GM21381 (cell line): ENCODE data around the gene ADCY4.
"Not testable (repeated sequence)": the region's sequence is repeated elsewhere in the genome, so short reads cannot be mapped to it uniquely, and the experiment has no call there.

Experiments used
- ATAC-seq: cut with Tn5 transposase; IDR thresholded peaks from one replicate; pipeline ENCODE4 v1.9.1; 2021; ENCODE audit warnings: mild to moderate bottlenecking, moderate library complexity; ENCODE audit not compliant: unreplicated experiment

ADCY4 gene

DNA sequence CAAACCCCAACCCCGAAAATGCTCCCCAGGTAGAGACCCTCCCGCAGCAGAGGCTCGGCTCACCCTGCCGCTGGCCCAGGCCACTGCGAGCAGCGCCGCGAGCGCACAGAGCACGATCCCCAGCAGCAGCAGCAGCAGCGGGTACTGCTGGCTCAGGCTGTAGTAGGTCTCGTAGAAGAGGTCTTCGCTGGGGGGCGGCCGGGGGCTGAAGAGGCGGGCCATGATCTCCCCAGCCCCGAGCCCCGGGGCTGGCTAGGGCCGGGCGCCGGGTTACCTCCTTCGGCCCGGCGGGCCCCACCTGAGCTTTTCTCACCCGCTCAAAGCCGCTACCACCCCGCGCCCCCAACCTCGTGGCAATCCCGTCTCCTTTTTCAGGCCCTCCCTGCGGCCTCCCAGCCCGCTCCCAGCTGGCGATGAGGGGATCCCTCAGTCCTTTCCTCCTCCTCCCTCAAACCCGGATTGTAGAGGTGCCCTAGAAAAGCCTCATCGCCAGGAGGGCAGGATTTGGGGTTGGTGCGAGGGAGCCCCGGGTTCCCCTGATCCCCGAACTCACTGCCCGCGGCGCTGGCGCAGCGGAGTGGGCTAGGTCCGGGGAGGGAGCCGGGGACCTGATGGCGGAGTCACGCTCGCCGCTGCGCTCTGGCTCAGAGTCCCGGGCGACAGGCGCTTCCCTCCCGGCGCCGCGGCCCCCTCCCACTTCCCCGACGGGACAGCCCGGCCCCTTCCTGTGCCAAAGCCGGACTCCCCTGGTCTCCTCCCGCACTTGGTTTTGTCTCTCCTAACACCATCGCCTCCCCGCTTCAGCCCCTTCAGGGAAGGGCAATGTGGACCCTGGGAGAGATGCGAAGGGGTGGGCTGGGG is at the start of gene ADCY4:
TSS of gene ADCY4 (minus strand) at position 641 of the 861 bp plus-strand sequence. CDS start at position 222, 419 bp downstream.
- ATAC-seq, result no peak

GRCh38 chr14:24384169-24384568 is 49.3 kb upstream of the ADCY4 start:
- no peak for ATAC-seq

GRCh38 chr14:24382064-24382371 is 47.1 kb upstream of the ADCY4 start:
- ATAC-seq, result no peak

- ATAC-seq, result no peak
Observed at GRCh38 chr14:24381363-24382063, 46.6 kb upstream of the ADCY4 start.

DNA sequence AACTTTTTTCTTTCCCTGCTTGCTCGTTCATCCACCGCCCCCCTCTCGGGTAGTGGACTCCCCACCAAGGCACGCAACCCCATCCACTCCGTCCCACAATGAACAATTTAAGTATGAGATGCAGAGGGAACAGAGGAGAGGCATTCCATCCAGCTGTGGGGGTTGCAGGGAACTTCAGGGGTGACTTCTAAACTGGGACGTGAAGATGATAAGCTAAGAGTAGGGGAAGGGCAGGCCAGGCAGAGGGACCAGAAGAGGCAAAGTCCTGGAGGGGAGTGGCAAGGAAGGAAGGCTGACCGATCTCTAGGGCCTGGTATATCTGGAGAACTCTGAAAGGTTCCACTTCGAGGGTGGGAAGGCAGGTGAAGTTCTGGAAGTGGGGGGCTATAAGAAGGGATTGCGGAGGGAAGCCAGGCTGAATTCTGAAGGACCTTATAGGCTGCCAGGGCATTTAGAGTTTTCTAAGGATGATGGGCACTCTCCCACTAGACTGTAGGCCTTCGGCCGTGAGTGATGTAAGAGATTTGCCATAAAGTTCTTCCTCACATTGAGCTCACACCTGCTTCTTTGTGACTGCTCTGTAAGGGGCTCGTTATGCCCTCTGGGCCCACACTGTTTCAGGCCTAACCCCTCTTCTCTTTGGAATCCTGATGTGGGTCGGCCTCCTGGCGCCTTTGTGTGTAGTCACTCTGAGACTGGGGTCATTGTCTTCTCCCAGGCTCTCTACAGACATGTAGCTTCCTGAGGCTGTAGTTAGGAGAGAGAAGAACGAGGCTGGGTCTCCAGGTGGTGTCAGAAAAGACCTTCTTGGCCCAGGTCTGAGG is 45.2 kb upstream of the ADCY4 start:
- ATAC-seq, result no peak

DNA sequence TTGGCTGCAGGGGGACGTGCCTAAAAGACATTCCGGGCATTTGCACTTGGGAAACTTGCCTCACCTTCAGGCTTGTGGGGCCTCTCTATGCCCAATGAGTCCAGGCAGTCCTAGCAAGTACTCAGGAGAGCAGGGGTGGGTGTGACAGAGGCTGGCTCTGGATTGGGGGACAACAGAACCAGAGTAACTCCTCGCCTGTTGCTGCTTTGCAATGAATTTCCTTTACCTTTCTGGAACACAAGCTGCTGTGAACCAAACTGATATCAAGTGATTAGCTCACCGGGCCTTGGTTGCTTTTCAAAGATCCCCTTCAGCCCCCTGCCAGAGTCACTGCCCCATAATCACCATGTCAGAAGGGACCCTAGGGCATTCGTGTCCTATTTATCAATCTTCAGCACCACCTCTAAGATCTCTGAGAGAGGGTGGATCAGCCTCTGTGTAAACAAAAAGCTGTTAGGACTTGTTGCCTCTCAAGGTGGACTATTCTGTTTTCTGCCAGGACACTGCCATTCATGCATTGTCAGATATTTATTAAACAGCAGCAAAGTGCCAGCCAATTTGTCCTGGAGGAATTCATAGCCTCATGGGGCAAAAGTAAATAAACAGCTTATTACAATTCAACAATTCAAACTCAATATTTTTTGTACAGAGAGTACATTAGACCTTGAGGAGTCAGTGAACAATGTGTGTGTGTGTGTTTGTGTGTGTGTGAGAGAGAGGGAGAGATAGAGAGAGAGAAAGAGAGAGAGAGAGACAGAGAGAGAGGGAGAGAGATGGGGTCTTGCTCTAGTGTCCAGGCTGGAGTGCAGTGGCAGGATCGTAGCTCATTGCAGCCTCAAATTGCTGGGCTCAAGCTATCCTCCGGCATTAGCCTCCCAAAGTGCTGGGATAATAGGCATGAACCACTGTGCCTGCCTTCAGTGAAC is 44.4 kb upstream of the ADCY4 start:
- no peak for ATAC-seq

DNA sequence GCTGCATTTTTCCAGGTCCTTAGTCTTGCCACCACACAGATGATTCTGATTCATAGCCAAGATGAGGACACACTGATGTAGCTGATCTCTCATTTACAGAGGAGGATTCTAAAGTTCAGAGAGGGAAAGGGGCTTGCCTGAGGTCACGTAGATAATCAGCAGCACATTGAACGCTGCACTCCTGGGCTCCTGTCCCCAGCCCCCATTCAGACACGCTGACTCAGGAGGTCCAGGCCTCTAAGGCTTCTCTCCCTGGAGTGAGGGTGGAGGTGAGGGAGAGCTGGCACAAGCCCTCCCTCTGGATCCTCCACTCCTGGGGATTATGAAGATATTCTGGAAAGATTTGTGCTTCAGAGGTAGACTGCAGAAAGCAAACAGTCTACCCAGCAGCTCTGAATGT is 43.5 kb upstream of the ADCY4 start:
- ATAC-seq, result no peak

DNA sequence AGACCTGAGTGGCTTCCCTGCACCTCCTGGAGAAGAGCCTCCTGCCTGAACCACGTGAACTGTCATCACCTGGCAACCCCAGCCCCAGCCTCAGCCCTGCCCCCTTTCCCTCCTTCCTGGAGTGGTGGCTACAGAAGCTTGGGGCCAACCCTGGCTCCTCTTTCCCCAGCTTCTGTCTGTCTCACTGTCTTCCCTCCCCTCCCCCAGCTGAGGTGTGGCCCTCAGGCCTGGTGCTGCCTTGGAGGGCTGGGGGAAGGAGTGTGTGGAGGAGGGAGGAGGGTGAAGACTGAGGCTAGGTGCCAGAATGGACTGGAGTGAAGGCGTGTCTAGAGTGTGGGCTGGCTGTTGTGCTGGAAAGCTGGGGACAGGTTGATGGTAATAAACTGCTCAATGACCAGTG is 42.8 kb upstream of the ADCY4 start:
- ATAC-seq, result no peak

- ATAC-seq, result no peak
Observed at GRCh38 chr14:24377126-24377525, 42.3 kb upstream of the ADCY4 start.

- no peak for ATAC-seq
Observed at GRCh38 chr14:24376448-24377070, 41.7 kb upstream of the ADCY4 start.

- no peak for ATAC-seq
Observed at GRCh38 chr14:24372701-24373416, 38.0 kb upstream of the ADCY4 start.

DNA sequence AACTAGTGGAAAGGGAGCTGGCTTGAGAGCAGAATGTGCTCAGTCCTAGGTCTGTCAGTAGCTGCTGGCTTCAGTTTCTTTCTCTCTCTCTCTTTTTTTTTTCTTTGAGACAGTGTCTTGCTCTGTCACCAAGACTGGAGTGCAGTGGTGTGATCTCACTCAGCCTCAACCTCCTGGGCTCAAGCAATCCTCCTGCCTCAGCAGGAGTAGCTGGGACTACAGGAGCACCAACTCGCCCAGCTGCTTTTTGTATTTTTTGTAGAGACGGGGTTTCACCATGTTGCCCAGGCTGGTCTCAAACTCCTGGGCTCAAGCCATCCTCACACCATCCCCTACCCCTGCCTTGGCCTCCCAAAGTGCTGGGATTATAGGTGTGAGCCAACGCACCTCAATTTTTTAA is 36.7 kb upstream of the ADCY4 start:
- ATAC-seq, result not testable (repeated sequence)

- ATAC-seq, result no peak
Observed at GRCh38 chr14:24370748-24371147, 35.9 kb upstream of the ADCY4 start.

DNA sequence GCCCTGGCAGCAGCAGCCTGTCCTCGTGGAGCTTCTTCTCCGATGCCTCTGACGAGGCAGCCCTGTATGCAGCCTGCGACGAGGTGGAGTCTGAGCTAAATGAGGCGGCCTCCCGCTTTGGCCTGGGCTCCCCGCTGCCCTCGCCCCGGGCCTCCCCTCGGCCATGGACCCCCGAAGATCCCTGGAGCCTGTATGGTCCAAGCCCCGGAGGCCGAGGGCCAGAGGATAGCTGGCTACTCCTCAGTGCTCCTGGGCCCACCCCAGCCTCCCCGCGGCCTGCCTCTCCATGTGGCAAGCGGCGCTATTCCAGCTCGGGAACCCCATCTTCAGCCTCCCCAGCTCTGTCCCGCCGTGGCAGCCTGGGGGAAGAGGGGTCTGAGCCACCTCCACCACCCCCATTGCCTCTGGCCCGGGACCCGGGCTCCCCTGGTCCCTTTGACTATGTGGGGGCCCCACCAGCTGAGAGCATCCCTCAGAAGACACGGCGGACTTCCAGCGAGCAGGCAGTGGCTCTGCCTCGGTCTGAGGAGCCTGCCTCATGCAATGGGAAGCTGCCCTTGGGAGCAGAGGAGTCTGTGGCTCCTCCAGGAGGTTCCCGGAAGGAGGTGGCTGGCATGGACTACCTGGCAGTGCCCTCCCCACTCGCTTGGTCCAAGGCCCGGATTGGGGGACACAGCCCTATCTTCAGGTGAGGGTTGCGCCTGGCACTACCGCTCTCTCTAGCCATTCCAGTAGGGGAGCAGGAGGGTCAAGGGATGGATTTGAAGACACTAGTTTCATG is 35.2 kb upstream of the ADCY4 start:
- no peak for ATAC-seq

- ATAC-seq, result no peak
Observed at GRCh38 chr14:24369463-24369862, 34.6 kb upstream of the ADCY4 start.

DNA sequence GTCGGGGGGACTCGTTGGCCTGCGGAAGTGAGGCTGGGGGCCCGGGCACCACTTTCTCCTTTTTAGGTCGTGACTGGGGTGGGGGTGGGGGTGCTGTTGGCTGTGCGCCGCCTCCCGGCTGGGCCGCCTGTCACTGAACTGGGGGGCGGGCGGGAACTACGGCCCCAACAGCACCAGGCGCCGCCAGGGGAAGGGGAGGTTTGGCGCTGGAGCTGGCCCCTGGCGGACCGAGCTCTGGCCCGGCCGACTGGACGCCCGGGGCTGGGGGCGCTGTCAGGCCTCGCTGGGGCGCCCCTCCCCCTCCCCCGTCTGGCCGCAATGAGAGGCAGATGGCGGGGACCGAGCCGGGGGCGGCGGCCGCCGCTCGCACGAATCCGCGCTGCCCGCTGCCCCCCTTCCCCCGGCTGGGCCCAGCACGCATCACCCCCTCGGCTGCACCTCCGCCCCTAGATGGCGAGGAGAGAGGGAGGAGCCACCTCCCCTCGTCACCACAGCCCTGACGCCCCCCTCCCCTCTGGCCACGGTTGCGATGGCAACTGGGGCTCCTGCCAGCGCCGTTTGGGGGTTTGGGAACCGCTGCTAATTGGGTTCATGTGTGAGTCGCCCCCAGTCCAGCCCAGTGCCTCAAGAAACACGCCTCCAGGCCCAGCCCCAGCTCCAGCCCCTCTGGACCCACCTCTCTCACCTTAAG is 33.8 kb upstream of the ADCY4 start:
- no peak for ATAC-seq

DNA sequence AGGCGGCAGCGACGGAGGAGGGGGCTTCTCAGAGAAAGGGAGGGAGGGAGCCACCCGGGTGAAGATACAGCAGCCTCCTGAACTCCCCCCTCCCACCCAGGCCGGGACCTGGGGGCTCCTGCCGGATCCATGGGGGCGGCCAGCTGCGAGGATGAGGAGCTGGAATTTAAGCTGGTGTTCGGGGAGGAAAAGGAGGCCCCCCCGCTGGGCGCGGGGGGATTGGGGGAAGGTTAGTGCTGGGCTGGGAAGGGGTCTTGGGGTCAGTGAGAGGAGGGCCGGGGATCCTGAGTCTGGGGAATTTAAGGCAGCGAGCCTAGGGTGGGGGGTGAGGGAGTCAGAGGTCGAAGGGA is 33.3 kb upstream of the ADCY4 start:
- no peak for ATAC-seq

DNA sequence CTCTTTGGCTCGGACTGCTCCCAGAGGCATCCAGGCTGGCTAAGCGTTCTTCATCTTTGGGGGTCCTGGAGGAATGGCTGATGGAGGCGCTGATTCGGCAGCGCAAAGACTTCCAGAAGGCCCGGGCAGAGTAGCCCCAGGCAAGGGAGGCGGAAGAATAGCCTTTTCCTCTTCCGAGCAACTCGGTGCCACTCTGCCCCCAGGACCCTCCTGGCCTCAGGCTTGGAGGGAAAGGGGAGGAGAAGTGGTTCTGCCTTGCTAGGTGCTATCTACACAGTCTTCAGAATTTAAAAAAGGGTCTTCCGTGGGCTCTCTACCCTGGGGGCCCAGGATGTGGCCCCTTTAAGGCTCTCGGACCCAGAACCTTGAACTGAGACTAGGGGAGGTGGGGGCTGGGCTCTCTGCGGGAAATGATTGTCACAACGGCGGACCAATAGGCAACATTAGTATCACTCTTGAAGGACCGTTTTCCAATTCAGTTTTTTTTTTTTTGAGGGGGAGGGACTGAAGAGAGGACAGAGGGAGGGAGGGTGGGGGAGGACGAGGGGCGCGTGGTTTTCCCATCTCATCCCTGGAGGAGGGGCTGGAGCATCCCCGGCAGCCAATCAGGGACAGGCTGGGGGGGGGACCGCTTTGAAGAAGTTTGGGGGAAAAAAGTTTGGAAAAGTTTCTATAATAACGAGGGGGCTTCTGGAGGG is 32.8 kb upstream of the ADCY4 start, which contains the start of gene NFATC4:
TSS of gene NFATC4 (plus strand) at position 671 of the 698 bp plus-strand sequence. CDS start 157 bp downstream, outside the sequence.
- ATAC-seq, result no peak
